Panc1 (cell line): Measurements from ENCODE around the gene KIAA1671.

Experiments used
- SIN3A ChIP-seq: IDR thresholded peaks from 2 replicates; pipeline ENCODE4 v1.6.1; 2012; ENCODE audit warnings: low read depth, mild to moderate bottlenecking, low read length, moderate library complexity, borderline replicate concordance; ENCODE audit not compliant: insufficient read depth
- TCF7L2 ChIP-seq: IDR thresholded peaks from 2 replicates; pipeline ENCODE4 v1.6.1; 2011; ENCODE audit warnings: mild to moderate bottlenecking, low read depth, low read length, inconsistent platforms
- TF ChIP-seq, protein P1 (sequence below): fragments of 450-650 bp; IDR thresholded peaks from 2 replicates; pipeline ENCODE4 v1.5.1; 2017; ENCODE audit warnings: mild to moderate bottlenecking
- TF ChIP-seq, protein P2 (sequence below), 2 experiments: IDR thresholded peaks; 2 replicates each; pipeline ENCODE4 v1.6.1; 2011 to 2012; ENCODE audit warnings: low read depth in 2 of 2, control low read depth in 1 of 2, low read length in 1 of 2, mild to moderate bottlenecking in 1 of 2, moderate library complexity in 1 of 2; ENCODE audit not compliant: insufficient read depth in 1 of 2

- TF ChIP-seq, protein P1, sequence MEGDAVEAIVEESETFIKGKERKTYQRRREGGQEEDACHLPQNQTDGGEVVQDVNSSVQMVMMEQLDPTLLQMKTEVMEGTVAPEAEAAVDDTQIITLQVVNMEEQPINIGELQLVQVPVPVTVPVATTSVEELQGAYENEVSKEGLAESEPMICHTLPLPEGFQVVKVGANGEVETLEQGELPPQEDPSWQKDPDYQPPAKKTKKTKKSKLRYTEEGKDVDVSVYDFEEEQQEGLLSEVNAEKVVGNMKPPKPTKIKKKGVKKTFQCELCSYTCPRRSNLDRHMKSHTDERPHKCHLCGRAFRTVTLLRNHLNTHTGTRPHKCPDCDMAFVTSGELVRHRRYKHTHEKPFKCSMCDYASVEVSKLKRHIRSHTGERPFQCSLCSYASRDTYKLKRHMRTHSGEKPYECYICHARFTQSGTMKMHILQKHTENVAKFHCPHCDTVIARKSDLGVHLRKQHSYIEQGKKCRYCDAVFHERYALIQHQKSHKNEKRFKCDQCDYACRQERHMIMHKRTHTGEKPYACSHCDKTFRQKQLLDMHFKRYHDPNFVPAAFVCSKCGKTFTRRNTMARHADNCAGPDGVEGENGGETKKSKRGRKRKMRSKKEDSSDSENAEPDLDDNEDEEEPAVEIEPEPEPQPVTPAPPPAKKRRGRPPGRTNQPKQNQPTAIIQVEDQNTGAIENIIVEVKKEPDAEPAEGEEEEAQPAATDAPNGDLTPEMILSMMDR, result no peak
- TF ChIP-seq, protein P2, sequence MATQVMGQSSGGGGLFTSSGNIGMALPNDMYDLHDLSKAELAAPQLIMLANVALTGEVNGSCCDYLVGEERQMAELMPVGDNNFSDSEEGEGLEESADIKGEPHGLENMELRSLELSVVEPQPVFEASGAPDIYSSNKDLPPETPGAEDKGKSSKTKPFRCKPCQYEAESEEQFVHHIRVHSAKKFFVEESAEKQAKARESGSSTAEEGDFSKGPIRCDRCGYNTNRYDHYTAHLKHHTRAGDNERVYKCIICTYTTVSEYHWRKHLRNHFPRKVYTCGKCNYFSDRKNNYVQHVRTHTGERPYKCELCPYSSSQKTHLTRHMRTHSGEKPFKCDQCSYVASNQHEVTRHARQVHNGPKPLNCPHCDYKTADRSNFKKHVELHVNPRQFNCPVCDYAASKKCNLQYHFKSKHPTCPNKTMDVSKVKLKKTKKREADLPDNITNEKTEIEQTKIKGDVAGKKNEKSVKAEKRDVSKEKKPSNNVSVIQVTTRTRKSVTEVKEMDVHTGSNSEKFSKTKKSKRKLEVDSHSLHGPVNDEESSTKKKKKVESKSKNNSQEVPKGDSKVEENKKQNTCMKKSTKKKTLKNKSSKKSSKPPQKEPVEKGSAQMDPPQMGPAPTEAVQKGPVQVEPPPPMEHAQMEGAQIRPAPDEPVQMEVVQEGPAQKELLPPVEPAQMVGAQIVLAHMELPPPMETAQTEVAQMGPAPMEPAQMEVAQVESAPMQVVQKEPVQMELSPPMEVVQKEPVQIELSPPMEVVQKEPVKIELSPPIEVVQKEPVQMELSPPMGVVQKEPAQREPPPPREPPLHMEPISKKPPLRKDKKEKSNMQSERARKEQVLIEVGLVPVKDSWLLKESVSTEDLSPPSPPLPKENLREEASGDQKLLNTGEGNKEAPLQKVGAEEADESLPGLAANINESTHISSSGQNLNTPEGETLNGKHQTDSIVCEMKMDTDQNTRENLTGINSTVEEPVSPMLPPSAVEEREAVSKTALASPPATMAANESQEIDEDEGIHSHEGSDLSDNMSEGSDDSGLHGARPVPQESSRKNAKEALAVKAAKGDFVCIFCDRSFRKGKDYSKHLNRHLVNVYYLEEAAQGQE (IDR thresholded peaks at IDR 0.05; ENCODE audit: insufficient read depth in 1 of 2, low read depth in 2 of 2, low read length in 1 of 2), result no peak
- TF ChIP-seq SIN3A (no peak), TCF7L2 (no peak)
Observed at GRCh38 chr22:25193130-25193529, 240.6 kb downstream of the KIAA1671 start.
